Hepatic stellate cell (primary cell): ENCODE results near the gene TBC1D32.
"Not testable (repeated sequence)": the region's sequence is repeated elsewhere in the genome, so short reads cannot be mapped to it uniquely, and the experiment has no call there.

Source experiments
- DNase-seq: peaks from one replicate; pipeline ENCODE4 v3.0.0; 2011; ENCODE audit warnings: low spot score

Gene TBC1D32

DNA sequence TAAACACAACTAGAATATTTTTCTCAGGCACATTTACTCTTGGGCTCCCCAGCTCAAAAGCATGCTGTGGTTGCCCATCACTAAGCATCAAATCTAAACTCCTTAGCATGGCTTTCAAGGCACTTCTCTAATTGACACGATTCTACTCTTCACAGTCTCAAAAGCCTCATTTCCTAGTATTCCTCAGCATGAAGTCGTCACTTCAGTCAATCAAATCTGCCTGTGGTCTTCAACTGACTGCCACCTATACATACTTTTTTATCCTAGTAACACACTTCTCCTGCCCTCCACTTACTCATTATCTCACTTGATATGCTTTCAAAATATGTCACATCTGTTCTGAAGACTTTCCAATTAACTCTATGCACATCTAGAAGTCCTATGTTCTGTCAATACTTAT, 110.3 kb downstream of the TBC1D32 start:
- DNase-seq: no peak

DNA sequence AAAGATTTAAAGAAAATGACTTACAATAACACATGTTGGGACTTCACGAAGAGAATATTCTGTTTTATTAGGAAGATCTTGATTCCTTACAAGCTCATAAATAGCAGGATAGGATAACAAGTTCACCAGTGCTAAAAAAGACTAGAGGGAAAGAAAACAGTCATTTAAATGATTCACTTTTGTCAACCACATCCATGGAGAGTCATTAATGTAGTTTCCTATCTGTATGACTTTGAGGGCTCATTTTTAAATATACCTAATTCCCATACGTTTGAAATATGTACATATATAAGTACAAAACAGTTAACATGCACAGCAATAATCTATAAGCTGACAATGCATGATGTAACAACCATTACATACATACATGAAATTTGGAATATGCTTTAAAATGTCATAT, 111.1 kb downstream of the TBC1D32 start:
- DNase-seq: no peak

DNA sequence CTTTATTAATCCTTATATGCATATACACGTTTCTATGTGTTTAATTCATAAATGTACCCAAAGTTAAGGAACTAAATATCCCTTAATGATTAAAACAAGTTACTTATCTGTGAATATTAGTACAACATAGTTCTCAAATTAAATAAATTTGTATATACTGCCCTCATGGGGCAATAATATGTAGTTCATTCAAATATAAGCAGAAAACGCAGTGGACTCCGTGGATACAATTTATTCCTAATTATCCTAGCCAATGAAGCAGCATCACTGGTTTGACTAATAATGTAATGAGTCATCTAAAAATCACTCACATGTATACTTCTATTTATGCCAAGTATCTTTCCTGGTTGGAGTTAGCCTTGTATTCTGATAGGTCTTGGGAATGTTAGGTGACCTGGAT, 111.6 kb downstream of the TBC1D32 start:
- DNase-seq: peak; percentile 4

DNA sequence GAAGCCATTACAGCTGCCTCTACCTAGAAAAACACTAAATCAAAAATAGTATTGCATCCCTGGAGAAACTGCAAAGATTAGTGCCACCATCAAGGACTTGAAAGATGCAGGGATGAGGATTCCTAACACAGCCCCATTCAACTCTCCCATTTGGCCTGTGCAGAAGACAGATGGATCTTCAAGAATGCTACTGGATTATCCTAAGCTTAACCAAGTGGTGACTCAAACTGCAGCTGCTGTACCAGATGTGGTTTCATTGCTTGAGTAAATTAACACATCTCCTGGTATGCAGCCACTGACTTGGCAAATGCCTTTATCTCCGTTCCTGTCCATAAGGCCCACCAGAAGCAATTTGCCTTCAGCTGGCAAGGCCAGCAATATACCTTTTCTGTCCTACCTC, 117.4 kb downstream of the TBC1D32 start:
- DNase-seq: no peak

DNA sequence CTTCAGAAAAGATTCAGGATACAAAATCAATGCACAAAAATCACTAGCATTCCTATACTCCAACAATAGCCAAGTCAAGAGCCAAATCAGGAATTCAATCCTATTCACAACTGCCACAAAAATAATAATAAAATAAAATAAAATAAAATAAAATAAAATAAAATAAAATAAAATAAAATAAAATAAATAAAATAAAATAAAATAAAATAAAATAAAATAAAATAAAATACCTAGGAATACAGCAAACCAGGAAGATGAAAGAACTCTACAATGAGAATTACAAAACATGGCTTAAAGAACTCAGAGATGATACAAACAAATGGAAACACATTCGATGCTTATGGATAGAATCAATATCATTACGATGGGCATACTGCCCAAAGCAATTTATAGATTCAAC, 120.9 kb downstream of the TBC1D32 start:
- DNase-seq: not testable (repeated sequence)

DNA sequence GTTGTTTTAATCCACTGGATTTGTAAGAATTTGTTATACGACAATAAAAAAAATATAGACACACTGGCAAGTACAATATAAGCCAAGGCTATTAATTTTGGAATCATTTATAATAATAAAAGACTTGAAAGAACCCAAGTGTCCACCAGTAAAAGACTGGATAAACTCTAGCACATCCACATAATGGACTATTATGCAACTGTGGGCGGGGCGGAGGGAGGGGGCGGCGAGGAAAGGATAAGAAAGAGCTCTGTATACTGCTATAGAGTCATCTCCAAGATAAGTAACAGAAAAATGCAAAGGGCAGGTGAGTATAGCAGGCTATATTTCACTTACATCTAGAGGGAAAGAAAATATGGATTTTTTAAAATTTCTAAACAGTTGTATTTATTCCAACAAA, 123.3 kb downstream of the TBC1D32 start:
- DNase-seq: no peak

DNA sequence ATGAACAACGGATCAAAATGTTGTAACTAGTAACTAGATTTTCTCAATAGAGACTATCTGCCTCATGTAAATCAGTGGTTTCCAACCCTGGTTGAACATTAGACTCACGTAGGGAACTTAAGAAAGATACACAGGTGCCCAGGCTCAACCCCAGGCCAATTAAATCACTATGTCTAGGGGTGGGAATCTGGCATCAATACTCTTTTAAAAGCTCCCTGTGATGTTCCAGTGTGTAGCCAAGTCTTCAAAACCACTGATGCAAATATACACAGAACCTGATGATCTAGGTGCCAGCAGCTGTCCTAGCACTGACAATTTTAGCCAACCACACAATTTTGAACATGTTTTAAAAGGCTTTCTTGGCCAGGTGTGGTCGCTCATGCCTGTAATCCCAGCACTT, 128.7 kb downstream of the TBC1D32 start:
- DNase-seq: no peak

DNA sequence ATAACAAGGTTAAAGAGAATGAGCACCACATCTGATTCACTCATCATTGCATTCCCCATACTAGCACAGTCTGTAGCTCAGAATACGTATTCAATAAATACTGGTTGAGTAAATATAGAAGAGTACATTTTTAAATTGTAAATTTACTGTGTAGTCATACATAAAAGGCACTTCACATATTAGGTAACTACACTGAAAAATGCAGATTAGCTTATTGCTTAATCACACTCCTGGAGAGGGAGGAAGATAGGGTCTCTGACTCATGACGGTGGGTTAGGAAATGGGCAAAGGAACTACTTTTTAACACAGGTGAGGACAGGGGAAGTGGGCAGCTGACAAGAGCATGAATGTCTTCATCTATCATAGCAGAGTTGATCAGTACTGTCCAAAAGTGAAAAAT, 133.2 kb downstream of the TBC1D32 start:
- DNase-seq: no peak

DNA sequence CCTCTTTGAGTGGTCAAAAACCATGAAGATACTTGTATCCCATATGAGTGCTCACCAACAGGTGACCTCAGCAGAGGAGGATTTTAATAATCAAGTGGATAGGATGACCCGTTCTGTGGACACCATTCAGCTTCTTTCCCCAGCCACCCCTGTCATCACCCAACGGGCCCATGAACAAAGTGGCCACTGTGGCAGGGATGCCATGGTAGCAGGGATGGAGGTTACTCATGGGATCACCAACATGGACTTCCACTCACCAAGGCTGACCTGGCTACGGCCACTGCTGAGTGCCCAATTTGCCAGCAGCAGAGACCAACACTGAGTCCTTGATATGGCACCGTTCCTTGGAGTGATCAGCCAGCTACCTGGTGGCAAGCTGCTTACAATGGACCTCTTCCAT, 138.2 kb downstream of the TBC1D32 start:
- not testable (repeated sequence) for DNase-seq

DNA sequence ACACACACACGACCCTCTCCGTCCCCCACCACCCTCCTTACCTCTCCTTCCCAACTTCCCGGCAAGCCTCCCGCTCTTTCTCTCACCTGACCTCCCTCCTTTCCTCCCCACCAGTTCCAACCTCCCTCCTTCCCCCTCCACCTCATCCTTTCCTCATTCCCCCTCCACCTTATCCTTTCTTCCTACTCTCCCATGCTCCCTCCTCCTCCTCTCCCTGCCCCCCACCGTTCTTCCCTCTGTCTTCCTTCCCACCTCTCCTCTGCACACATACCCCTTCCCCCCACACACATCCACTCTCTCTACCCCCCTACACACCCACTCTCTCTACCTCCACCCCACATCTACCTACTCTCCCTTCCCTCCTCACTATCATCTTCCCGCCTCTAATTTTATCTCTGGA, 144.2 kb downstream of the TBC1D32 start:
- DNase-seq: no peak

DNA sequence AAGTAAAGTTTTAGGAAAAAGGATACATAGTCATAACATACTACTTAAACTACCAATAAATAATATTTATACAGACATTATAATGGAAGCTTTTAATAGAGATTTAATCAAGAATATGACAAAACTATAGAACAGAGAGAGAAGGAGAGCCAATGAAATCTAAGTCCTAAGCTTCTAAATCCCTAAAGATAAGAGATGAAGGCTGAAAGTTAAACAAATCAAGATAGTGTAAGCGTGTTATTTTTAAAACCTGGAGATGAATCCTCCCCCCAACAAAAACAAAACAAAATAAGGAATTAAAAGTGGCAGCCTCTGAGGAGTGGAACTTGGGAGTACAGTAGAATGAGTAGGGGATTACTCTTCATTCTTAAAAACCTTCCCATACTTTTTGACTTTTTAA, 145.9 kb downstream of the TBC1D32 start:
- DNase-seq: no peak

DNA sequence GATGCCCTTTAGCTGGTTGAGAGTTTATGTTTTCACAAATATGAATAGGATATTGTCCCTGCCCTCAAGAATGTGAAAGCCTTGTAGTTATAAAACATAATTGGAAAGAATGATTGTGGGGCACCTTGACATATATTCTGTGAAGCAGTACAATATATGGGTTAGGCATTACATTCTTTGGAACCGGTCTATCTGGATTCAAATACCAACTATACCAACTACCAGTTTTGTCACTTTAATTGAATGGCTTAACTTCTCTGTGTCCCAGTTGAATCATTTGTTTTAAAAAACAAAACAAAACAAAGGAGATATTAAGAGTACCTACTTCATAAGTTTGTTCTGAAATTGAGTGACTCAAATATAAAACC, 146.5 kb downstream of the TBC1D32 start:
- no peak for DNase-seq

DNA sequence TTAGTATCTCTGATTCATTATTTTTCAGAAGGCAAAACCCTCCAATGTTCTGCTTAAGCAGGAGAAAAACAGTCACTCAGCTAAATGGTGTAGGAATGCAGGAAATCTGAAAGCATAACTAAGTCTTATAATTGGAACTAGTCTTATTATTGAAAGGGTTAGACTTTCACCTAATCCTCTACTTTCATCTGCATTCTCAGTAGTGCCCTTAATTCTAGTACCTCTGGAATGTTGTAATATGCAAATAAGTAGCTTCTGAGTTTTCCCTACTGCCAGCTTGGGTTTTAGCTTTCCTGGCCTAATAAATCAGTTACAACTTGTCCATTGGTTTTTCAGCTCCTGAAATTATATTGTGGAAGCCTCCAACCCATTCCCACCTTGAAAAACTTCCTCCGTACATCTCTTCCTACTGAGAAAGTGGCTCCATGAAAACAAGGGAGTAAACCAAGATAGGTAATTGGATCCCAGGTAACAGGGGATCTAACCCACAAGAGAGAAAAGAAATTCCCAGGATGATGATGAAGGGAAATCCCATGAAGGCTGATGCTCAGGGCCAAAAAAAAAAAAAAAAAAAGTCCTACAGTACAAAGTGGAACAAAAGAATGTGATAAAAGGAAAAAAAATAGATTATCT, 147.0 kb downstream of the TBC1D32 start:
- DNase-seq: no peak

DNA sequence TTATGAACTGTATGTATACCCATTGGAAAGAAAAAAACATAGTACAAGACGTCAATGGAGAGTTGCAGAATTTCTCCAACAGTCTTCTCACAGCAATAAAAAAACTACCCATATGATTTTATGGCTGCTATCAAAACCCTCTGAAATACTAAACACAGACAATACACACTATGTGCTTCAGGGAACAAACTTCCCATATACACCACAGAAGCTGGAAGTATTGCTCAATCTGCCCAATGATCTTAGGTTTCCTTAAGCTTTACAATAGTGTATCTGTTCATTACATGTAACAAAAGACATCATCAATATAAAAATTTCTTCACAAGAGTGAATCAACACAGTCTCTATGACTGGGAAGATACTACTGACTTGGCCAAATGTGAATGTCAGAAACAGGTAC, 150.5 kb downstream of the TBC1D32 start:
- no peak for DNase-seq

DNA sequence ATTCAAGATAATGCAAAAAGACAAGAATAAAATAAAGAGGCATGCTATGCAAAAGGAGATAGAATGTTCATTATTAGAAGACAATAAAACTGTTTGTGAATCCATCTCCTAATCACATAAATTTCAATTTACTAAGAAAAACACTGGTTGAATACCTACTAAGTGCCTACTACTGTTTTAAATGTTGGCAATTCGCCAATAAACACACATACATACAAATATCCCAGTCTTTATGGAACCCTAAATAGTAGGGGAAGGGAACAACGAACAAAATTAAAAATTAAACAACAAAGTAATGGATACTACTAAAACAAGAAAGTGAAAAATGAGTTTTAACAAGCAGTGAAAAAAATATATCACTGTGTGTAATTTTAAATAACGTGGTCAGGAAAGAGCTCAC, 158.5 kb downstream of the TBC1D32 start:
- no peak for DNase-seq

DNA sequence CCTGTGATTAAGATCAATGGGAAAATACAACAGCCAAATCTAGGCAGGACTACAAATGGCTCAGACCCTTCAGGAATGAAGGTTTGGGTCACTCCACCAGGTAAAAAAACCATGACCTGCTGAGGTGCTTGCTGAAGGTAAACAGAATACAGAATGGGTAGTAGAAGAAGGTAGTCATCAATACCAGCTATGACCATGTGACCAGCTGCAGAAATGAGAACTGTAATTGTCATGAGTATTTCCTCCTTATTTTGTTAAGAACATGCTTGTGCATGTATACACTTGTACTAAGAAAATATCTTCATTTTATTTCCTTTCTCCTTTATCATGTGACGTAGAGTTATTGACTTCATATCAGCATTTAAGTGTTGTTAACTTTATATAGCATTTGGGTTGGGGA, 161.8 kb downstream of the TBC1D32 start:
- DNase-seq: not testable (repeated sequence)

DNA sequence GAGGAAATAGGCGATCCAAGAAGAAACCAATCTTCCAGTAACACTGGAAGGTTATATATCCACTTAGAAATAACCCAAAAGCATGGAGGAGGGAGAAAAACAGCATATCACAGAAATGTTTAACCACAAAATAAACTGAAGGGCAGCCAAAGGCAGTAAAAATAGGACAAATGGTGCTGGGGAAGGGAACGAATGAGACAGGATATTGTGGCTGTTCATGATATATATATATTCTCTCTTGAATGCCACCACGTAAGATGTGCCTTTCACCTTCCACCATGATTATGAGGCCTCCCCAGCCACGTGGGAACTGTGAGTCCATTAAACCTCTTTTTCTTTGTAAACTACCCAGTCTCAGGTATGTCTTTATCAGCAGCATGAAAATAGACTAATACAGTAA, 162.4 kb downstream of the TBC1D32 start:
- no peak for DNase-seq

DNA sequence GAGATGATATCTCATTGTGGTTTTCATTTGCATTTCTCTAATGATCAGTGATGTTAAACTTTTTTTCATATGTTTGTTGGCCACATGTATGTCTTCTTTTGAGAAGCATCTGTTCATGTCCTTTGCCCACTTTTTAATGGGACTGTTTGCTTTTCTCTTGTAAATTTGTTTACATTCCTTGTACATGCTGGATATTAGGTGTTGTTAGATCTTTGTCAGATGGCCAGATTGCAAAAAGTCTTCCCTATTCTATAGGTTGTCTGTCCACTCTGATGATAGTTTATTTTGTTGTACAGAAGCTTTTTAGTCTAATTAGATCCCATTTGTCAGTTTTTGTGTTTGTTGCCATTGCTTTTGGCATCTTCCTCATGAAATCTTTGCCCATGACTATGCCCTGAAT, 172.4 kb downstream of the TBC1D32 start:
- no peak for DNase-seq

DNA sequence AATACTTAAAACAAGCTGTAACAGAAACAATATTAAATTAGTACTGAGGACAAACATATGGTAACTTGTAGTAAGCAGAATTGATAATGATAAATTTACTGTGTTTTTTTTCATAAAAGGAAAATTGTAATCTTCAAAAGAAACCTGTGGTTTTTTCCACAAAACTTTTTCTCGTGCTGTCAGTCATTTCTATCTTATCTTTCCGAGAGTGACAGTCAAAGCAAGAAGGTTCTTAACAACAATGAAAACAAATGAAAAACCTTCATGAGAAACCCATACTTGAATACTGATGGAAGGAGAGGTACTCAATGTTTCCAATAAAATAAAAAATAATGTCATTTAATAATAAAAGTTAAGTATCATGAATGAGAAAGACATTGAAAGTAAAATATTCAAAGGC, 174.0 kb downstream of the TBC1D32 start:
- no peak for DNase-seq

DNA sequence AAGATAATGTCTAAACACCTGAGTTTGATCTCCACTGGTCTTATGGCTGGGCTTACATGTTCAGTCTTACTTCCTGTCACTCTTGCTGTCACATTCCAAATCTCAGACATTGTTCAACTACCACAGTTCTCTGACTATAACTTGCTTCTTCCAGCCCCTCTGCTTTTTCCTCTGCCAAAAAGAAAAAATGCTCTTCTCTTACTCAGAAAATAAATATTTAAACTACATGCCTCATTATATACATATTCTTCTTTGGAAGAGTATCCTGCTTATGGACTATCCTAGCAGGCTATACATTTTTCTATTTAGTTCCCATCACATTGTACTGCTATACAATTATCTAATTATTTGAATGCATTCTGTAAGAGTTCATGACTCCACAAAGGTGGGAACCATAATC, 175.4 kb downstream of the TBC1D32 start:
- DNase-seq: no peak

DNA sequence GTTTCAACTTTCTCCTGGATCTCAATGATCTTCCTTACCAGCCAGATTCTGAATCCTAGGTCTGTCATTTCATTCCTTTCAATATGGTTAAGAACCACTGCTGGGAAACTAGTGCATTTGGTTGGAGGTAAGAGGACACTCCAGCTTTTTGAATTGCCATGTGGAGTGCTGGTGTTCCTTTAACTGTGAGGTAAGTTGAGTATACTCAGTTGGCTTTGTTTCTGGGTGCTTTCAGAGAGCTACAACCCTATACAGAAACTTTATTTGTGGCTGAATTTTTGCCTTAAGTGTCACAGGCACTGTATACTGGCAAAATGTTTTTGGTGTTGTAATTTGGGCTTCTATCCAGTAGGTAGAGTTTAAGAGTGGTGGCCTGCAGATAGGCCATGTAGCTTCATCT, 175.8 kb downstream of the TBC1D32 start:
- DNase-seq: no peak

DNA sequence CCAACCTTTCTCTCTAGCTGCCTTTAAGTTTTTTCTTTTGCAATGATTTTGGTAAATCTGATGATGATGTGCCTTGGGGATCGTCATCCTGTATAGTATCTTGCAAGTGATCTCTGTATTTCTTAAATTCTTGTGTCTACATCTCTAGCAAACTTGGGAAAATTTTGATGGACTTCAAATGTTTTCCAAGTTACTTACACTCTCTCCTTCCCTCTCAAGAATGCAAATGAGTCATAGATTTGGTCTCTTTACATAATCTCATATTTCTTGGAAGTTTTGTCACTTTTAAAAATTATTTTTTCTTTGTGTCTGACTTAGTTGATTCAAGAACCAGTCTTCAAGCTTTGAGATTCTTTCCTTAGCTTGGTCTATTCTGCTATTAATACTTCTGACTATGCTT, 176.4 kb downstream of the TBC1D32 start:
- peak; percentile 1 for DNase-seq

DNA sequence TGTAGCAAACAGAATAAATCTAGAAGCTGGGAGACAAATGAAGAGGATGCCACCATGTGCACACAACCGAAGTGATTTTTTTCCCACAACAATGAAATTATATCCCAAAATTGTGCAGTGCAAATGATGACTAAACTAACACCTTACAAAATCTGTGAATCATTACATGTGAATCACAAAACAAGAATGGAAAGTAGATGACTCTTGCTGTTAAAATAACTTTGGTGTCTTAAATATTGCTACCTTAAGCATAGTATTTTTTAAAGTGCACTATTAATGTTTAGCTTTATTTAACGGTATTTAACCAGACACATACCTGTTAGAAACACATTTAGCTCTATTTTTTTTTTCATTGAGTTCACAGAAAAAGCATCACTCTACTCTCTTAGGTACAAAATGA, 190.8 kb downstream of the TBC1D32 start:
- DNase-seq: no peak

DNA sequence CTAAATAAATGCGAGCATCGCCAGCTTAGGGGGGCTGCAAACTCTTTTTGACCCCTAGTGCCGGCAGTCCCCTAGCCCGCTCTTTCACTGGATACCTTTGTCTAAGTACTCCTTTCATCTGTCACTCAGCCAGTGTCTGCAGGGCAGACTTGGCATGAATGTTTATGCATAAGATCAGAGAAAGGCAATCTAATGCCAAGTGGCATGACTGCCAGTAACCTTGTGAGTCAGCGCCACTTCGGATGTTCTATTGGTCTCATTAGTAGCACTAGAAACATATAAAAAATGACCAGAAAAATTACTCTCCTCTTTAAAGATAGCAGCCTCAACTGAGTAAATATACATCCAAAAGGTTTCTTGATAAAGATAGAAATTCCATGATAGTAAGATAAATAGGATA, 192.2 kb downstream of the TBC1D32 start:
- no peak for DNase-seq

DNA sequence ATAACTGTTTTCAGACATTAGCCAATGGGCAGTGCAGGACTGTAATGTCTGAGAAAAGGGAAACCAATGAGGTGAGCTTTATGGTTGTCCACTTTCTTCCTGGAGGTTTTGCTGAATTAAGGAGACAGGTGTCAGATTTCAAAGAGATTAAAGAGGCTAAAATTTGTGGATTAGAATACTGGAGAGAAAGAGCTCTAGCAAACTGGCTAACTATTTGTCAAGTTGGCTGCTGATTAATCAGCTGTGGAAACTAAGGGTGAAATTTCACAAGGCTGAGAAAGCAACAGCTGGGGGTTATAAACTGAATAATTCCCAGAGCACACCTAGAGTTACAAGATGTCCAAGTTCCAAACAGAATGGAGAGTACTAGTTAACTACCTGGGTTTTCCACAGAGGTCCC, 198.9 kb downstream of the TBC1D32 start:
- DNase-seq: no peak
